HG03045 (cell line): ENCODE measurements around the gene ALDH16A1.

Source experiments
- ATAC-seq: cut with Tn5 transposase; IDR thresholded peaks from one replicate; pipeline ENCODE4 v1.9.1; 2021; ENCODE audit warnings: mild to moderate bottlenecking, moderate library complexity; ENCODE audit not compliant: unreplicated experiment

Gene ALDH16A1

DNA sequence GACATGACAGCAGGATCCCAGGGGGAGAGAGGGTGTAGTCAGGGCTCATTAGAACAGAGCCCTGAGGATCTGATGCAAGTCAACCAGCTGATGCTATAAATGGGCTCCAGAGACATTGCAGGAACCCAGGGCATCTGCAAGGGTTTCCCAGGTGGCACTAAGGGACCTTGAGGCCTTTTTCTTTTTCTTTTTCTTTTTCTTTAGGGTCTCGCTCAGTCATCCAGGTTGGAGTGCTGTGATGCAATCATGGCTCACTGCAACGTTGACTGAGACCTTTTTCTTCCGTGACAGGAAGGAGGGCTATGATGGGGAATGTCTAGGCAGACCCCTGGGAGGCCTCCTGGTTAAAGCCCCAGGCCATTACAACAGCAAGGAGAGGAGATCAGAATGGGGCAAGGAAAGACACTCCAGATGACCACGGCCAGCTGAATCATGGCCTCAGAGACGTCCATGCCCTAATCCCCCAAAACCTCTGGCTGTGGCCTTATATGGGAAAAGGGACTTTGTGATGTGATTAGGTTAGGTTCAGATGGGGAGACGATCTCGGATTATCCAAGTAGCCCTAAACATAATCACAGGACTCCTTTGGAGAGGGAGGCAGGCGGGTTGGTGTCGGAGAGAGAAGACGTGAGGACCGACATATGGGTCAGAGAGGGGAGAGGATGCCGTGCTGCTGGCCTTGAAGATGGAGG, 54.9 kb downstream of the ALDH16A1 start:
- no peak for ATAC-seq

GRCh38 chr19:49512970-49513745, 60.1 kb downstream of the ALDH16A1 start:
- no peak for ATAC-seq

- no peak for ATAC-seq
These were observed 60.7 kb downstream of the ALDH16A1 start for GRCh38 chr19:49513746-49514118.

- no peak for ATAC-seq
These were observed 61.1 kb downstream of the ALDH16A1 start for GRCh38 chr19:49514151-49514550.

DNA sequence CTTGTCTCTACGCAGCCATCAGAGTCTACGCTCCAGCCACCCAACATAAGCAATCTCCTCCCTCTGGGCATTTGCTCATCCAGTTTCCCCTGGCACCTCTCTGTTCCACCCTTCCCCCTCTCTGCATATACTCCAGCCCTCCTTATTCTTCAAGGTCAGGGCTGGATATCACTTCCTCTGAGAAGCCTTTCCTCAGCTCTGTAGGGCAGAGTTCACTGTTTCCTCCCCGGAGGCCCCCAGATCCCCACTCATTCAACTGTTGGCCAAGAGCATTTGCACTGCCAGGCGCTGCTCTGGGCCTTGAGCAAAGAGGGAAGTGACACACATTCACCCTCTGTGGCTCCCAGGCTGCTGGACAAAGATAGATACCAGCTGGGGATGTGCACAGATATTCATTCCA, 62.7 kb downstream of the ALDH16A1 start:
- no peak for ATAC-seq

GRCh38 chr19:49518033-49518432, 65.0 kb downstream of the ALDH16A1 start:
- ATAC-seq: no peak
